ENCODE results near the gene MATCAP1.

Gene MATCAP1

GRCh38 chr16:67198238-67198734 lies 14.5 kb upstream of the MATCAP1 start:
- H3F3A ChIP-seq (ENCODE audit: insufficient read depth, low read length), result no peaks in the 10 kb centered on the region
- peak; percentile 98 for TF ChIP-seq CTCF (IDR thresholded peaks at IDR 0.05; ENCODE audit: low read length)
- no peak for TF ChIP-seq EZH2 (IDR thresholded peaks at IDR 0.05; ENCODE audit: borderline replicate concordance, low read length)
- H3K9me3 ChIP-seq (ENCODE audit: low read length), result no peaks in the 10 kb centered on the region
- no peak overlapping the region for H3K9ac ChIP-seq (ENCODE audit: low read length)
- H3K27ac ChIP-seq (ENCODE audit: low read depth, low read length, poor library complexity, severe bottlenecking), result peak overlapping the region; percentile 45
- H3K36me3 ChIP-seq (ENCODE audit: insufficient read depth, low read length), result peaks cover 82% of the 10 kb centered on the region
- no peaks in the 10 kb centered on the region for H4K20me1 ChIP-seq (ENCODE audit: insufficient read depth, low read length)
- no peak overlapping the region for H2AFZ ChIP-seq (ENCODE audit: low read length)
- peaks cover 22% of the 10 kb centered on the region for H3K4me1 ChIP-seq (ENCODE audit: insufficient read depth, low read length, severe bottlenecking)
- H3K79me2 ChIP-seq (ENCODE audit: insufficient read depth, low read length), result peaks cover 4% of the 10 kb centered on the region; the same call in 1 of the 2 replicates
- H3K9me2 ChIP-seq (ENCODE audit: low read depth, low read length), result no peaks in the 10 kb centered on the region
- no peaks in the 10 kb centered on the region for H3K27me3 ChIP-seq (ENCODE audit: insufficient read depth, low read length)
- H3K4me3 ChIP-seq (ENCODE audit: low read depth, low read length, poor library complexity, severe bottlenecking), result no peak overlapping the region
- peak overlapping the region; percentile 55; the same call in 1 of the 2 replicates for H3K4me2 ChIP-seq (ENCODE audit: low read length)

DNA sequence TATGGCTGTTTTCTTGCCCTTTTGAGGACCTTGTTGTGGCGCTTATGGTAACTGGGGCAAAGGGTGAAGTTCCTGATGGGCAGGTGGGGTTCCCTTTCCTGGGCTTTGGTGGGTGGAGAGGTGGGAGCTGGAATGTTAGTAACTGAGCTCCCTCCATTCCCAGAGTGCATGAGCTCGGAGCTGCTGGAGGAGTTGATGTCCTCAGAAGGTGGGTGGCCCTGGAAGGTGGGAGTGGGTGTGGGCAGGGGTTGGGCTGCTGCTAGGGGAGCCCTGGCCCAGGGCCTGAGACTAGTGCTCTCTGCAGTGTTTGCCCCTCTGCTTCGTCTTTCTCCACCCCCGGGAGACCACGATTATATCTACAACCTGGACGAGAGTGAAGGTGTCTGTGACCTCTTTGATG lies 13.9 kb upstream of the MATCAP1 start:
- peak overlapping the region; percentile 45 for H3K27ac ChIP-seq (ENCODE audit: low read depth, low read length, poor library complexity, severe bottlenecking)
- H3F3A ChIP-seq (ENCODE audit: insufficient read depth, low read length), result no peaks in the 10 kb centered on the region
- no peak overlapping the region for H3K4me2 ChIP-seq (ENCODE audit: low read length)

DNA sequence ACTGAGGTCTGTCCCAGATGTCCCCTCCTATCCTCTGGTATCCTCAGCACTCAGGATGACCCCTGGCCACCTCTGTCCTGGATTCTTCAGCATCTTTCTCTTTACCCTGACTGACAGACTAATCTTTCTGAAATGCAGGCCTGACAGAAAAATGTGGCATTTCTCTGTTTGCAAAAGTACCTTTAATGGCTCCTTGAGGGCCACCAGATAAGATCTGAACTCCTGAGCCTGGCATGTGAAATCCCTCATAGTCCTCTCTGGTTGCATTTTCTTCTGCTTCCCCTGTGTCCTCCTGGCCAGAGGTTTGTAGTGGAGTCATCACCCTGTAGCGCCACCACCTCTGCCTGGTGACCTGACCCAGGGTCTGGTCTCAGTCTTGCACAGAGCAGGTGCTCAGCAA lies 13.1 kb upstream of the MATCAP1 start:
- no peaks in the 10 kb centered on the region for H3K9me3 ChIP-seq (ENCODE audit: low read length)
- H3F3A ChIP-seq (ENCODE audit: insufficient read depth, low read length), result no peaks in the 10 kb centered on the region
- H3K9ac ChIP-seq (ENCODE audit: low read length), result no peak overlapping the region
- peaks cover 30% of the 10 kb centered on the region for H3K4me1 ChIP-seq (ENCODE audit: insufficient read depth, low read length, severe bottlenecking)
- no peak overlapping the region for H3K4me3 ChIP-seq (ENCODE audit: low read depth, low read length, poor library complexity, severe bottlenecking)
- no peaks in the 10 kb centered on the region for H4K20me1 ChIP-seq (ENCODE audit: insufficient read depth, low read length)
- no peaks in the 10 kb centered on the region for H3K9me2 ChIP-seq (ENCODE audit: low read depth, low read length)
- H2AFZ ChIP-seq (ENCODE audit: low read length), result no peak overlapping the region
- TF ChIP-seq EZH2 (IDR thresholded peaks at IDR 0.05; ENCODE audit: borderline replicate concordance, low read length), result no peak
- no peak for TF ChIP-seq CTCF (IDR thresholded peaks at IDR 0.05; ENCODE audit: low read length)
- peaks cover 68% of the 10 kb centered on the region for H3K36me3 ChIP-seq (ENCODE audit: insufficient read depth, low read length)
- H3K79me2 ChIP-seq (ENCODE audit: insufficient read depth, low read length), result peaks cover 16% of the 10 kb centered on the region
- no peak overlapping the region for H3K27ac ChIP-seq (ENCODE audit: low read depth, low read length, poor library complexity, severe bottlenecking)
- H3K4me2 ChIP-seq (ENCODE audit: low read length), result no peak overlapping the region
- no peaks in the 10 kb centered on the region for H3K27me3 ChIP-seq (ENCODE audit: insufficient read depth, low read length)

More for the DNA sequence above, 13.9 kb upstream of the MATCAP1 start:
- no peaks in the 10 kb centered on the region for H3K9me2 ChIP-seq (ENCODE audit: low read depth, low read length)
- no peak overlapping the region for H2AFZ ChIP-seq (ENCODE audit: low read length)
- peaks cover 76% of the 10 kb centered on the region for H3K36me3 ChIP-seq (ENCODE audit: insufficient read depth, low read length)
- H3K9ac ChIP-seq (ENCODE audit: low read length), result no peak overlapping the region
- H3K27me3 ChIP-seq (ENCODE audit: insufficient read depth, low read length), result no peaks in the 10 kb centered on the region
- H3K79me2 ChIP-seq (ENCODE audit: insufficient read depth, low read length), result peaks cover 10% of the 10 kb centered on the region
- peaks cover 28% of the 10 kb centered on the region for H3K4me1 ChIP-seq (ENCODE audit: insufficient read depth, low read length, severe bottlenecking)
- no peaks in the 10 kb centered on the region for H3K9me3 ChIP-seq (ENCODE audit: low read length)
- no peak overlapping the region for H3K4me3 ChIP-seq (ENCODE audit: low read depth, low read length, poor library complexity, severe bottlenecking)
- no peak for TF ChIP-seq EZH2 (IDR thresholded peaks at IDR 0.05; ENCODE audit: borderline replicate concordance, low read length)
- no peak for TF ChIP-seq CTCF (IDR thresholded peaks at IDR 0.05; ENCODE audit: low read length)
- no peaks in the 10 kb centered on the region for H4K20me1 ChIP-seq (ENCODE audit: insufficient read depth, low read length)

Data from OCI-LY1 (cell line).